Hepatocyte (in vitro differentiated cells): ENCODE results near the gene ZNF785.

ENCODE experiments used
- EZH2 ChIP-seq: fragments of 200-600 bp; sonication (generic); IDR thresholded peaks from 2 replicates; pipeline ENCODE4 v1.6.1; 2016; ENCODE audit warnings: antibody characterized with exemption, mild to moderate bottlenecking, borderline replicate concordance
- EZH2phosphoT487 ChIP-seq: fragments of 200-600 bp; sonication (generic); IDR thresholded peaks from one replicate; pipeline ENCODE4 v1.6.1; 2018; ENCODE audit warnings: antibody characterized with exemption, mild to moderate bottlenecking, low read depth, moderate library complexity; ENCODE audit not compliant: unreplicated experiment, severe bottlenecking
- TF ChIP-seq, protein P1 (sequence below): fragments of 200-600 bp; sonication (generic); IDR thresholded peaks from 2 replicates; pipeline ENCODE4 v1.5.1; 2016; ENCODE audit warnings: antibody characterized with exemption, mild to moderate bottlenecking; ENCODE audit not compliant: poor library complexity

- TF ChIP-seq EZH2: no peak
- TF ChIP-seq, protein P1, sequence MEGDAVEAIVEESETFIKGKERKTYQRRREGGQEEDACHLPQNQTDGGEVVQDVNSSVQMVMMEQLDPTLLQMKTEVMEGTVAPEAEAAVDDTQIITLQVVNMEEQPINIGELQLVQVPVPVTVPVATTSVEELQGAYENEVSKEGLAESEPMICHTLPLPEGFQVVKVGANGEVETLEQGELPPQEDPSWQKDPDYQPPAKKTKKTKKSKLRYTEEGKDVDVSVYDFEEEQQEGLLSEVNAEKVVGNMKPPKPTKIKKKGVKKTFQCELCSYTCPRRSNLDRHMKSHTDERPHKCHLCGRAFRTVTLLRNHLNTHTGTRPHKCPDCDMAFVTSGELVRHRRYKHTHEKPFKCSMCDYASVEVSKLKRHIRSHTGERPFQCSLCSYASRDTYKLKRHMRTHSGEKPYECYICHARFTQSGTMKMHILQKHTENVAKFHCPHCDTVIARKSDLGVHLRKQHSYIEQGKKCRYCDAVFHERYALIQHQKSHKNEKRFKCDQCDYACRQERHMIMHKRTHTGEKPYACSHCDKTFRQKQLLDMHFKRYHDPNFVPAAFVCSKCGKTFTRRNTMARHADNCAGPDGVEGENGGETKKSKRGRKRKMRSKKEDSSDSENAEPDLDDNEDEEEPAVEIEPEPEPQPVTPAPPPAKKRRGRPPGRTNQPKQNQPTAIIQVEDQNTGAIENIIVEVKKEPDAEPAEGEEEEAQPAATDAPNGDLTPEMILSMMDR: no peak
- TF ChIP-seq EZH2phosphoT487: no peak
Observed at GRCh38 chr16:30626236-30626635, 40.7 kb upstream of the ZNF785 start.
